Stimulated activated CD4-positive, alpha-beta T cell treated with anti-CD3 and anti-CD28 coated beads, TNF-alpha, amount 100 ng/mL, for 1 hour (primary cell): ENCODE results near the gene RASIP1.
"Not testable (repeated sequence)": the region's sequence is repeated elsewhere in the genome, so short reads cannot be mapped to it uniquely, and the experiment has no call there.

Experiments used
- DNase-seq, 3 donors: peaks; one replicate each; pipeline ENCODE4 v3.0.0-alpha.2; 2020; ENCODE audit warnings: low read depth in 3 of 3, low spot score in 1 of 3

Gene RASIP1

DNA sequence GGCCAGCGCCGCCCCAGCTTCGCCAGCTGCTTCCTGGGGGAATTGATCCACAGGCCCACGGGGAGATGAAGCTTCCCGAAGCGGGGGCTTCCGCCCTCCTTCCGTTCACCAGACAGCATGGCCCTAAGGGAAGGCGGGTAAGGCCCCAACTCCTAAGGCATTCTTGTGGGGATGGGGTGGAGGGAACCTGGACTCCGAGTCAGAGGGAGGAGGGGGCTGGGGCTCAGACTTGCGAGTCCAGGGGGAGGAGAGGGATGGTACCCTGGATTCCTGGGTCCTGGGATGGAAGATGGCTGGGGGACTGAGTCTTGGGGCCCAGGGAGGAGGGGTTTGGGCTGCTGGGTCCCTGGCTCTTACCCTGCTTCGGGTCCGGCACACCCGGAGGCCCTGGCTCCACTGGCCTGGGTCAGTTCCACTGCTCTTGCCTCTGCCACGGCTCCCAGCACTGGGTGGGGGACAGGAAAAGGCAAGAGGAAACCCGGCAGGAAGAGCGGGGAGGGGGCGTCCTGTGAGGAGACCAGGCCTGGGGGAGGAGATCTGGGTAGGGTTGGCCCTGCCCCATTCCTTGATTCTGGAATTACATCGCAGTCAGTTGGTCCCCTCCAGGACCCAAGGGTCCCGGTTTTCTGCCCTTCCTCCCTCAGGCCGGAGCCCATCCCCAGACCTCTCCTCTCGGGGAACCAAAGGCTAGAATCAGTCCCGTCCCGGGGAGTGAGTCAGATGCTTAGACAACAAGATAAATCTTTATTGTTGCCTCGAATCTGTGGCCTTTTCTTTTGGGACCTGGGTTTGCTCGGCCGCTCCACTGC is at the start of gene RASIP1:
Gene RASIP1 (minus strand): TSS at position 447 of the 809 bp plus-strand sequence. CDS start 328 bp downstream, at position 119.
- DNase-seq, result no peak

DNA sequence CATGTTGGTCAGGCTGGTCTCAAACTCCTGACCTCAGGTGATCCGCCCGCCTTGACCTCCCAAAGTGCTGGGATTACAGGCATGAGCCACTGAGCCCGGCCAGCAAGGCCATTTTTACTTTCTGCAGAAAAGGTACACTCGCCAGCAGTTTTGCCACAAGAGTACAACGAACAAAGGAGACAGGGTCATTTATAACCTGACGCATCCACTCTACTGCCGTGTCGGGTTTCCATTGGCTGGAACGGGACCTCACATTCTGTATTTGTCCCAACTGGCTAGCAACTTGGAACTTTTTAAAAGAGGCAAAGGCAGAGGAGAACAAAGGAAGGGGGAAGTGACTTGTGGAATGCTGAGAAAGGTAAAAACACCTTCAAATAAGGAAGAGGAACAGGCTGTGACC is 46.9 kb upstream of the RASIP1 start:
- DNase-seq, result not testable (repeated sequence)

GRCh38 chr19:48786422-48786821 is 46.0 kb upstream of the RASIP1 start:
- not testable (repeated sequence) for DNase-seq

DNA sequence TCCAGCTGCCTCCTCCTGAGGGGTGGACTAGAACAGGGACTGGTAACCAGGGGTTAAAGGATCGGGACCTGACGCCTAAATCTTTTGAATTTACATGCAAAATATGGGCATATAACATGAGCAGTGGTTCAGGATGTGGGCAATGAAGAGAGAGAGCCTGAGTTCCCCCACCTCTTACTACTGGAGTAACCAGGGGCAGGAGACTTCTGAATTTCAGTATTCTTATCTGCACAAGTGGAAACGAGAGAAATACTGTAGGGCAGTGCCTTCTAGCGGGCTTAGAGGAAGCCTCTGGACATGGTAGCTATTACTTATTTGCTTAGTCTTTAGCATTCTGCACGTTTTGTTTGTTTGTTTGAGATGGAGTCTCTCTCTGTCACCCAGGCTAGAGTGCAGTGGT is 44.1 kb upstream of the RASIP1 start:
- no peak for DNase-seq

DNA sequence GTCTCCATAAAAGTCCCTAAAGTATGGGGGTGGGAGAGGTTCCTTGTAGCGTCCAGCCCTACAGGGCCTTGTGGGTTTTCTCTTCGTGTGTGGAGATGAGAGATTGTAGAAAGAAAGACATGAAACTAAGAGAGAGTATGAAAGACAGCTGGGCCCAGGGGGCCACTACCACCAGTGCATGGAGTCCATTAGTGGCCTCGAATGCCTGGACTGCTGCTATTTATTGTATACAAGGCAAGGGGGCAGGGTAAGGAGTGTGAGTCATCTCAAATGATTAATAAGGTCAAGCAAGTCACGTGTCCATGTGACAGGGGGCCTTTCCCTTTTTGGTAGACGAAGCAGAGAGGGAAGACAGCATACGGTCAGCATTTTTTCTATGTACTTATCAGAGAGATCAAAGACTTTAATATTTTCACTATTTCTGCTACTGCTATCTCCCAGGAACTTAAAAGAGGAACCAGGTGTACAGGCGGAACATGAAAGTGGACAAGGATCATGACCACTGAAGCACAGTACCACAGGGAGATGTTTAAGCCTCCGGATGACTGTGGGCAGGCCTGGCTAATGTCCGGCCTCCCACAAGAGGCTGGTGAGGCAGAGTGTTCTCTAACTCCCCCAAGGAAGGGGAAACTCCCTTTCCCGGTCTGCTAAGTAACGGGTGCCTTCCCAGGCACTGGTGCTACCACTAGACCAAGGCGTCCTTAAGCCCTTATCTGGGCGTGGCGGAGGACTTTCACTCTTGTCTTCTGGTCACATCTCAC is 40.4 kb upstream of the RASIP1 start:
- no peak for DNase-seq

DNA sequence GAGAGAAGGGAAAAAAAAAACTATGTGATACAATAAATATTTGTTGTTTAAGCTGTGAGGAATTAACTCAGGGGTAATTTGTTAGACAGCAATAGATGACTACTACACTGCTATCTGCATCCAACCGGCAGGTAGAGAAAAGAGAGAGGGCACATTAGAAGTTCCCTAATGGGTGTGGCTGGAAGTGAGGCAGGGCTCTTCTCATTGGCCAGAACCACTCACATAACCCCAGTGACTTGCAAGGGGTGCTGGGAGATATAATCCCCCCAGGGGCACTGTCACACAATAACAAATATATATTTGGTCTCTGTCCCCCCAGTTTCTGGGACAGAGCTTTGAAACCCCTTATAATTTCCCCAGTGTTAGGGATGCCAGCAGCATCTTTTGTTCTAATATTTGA is 39.2 kb upstream of the RASIP1 start:
- DNase-seq, result no peak

- no peak for DNase-seq
These were observed 37.3 kb upstream of the RASIP1 start for GRCh38 chr19:48777720-48778119.

- no peak for DNase-seq
These were observed 36.7 kb upstream of the RASIP1 start for GRCh38 chr19:48777139-48777538.

- DNase-seq, result no peak
These were observed 32.1 kb upstream of the RASIP1 start for GRCh38 chr19:48772503-48772953.

DNA sequence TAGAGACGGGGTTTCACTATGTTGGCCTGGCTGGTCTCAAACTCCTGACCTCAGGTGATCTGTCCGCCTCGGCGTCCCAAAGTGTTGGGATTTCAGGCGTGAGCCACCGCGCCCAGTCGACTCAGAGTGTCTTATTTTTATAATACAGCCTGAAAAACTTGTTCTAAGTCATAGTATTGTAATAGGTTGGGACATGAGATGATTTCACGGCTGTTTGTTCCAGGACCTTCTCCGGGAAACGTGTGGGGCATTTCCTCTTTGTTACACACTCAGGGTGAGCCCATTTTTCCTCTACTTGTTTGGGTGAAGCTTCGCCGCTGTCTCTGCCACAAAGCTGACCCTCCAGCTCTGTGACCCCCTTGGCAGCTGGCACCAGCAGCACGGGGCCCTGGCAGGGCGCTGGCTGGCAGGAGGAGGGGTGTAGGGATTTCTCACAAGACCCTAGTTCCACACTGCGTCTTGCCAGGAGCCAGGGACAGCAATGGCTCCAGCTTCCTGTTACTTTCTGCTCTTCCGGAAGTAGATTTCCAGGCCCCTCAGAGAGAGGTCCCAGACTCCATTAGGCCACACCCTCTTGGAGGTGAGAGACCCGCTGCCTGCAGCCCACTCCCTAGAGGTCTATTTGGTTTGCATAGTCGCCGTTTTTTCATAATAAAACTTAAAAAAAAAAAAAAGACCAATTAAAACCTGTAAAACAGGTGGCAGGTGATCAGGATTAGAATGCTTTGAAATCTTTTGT is 30.5 kb upstream of the RASIP1 start:
- no peak for DNase-seq

GRCh38 chr19:48770266-48770665 is 29.9 kb upstream of the RASIP1 start:
- no peak for DNase-seq

GRCh38 chr19:48768994-48769713 is 28.7 kb upstream of the RASIP1 start:
- no peak for DNase-seq

DNA sequence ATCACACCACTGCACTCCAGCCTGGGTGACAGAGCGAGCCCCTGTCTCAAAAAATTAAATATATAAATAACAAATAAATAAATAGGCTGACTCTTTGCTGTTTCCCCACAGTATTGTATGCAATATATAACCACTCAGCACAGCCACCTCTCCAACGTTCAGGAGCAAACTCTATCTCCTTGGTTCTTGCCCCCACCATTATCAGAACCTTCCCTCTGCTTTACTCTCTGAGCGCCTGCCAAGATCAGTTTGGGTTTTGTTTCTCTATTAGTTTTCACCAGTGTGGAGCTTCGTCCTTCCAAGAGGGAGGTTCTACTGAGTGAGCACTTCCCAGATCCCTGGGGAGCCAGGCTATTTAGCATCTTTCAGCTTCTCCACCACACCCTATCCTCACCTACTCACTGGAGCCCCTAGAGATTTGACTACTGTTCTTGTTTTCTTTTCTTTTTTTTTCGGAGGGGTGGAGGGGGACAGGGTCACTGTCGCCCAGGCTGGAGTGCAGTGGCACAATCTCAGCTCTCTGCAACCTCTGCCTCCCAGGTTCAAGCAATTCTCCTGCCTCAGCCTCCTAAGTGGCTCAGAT is 27.9 kb upstream of the RASIP1 start:
- not testable (repeated sequence) for DNase-seq

DNA sequence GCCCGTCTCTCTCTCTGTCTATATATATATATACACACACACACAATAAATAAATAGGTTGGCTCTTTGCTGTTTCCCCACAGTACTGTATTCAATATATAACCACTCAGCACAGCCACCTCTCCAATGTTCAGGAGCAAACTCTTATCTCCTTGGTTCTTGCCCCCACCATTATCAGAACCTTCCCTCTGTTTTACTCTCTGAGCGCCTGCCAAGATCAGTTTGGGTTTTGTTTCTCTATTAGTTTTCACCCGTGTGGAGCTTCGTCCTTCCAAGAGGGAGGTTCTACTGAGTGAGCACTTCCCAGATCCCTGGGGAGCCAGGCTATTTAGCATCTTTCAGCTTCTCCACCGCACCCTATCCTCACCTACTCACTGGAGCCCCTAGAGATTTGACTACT is 25.4 kb upstream of the RASIP1 start:
- DNase-seq, result not testable (repeated sequence)

GRCh38 chr19:48760504-48761205 is 20.2 kb upstream of the RASIP1 start:
- DNase-seq, result no peak

- no peak for DNase-seq
These were observed 17.3 kb upstream of the RASIP1 start for GRCh38 chr19:48757741-48758144.

- DNase-seq, result no peak
These were observed 16.8 kb upstream of the RASIP1 start for GRCh38 chr19:48757089-48757675.

DNA sequence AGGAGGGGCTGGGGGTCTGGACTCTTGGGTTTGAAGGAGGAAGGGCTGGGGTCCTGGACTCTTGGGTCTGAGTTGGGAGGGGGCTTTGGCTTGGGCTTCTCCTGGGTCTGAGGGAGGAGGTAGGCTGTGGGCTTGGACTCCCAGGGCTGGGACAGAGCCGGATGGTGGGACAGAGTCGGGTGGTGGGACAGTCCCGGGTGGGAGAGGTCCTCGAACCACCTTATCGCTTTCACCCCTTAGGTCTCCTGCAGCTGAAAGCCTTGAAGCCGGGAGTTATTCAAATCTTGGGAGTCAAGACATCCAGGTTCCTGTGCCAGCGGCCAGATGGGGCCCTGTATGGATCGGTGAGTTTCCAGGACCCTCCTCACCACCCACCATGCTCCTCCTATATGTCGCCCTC is 16.3 kb upstream of the RASIP1 start:
- no peak for DNase-seq

GRCh38 chr19:48756212-48756611 is 15.8 kb upstream of the RASIP1 start:
- DNase-seq, result no peak

- no peak for DNase-seq
These were observed 15.4 kb upstream of the RASIP1 start for GRCh38 chr19:48755787-48756186.
